GM19043 (cell line): Measurements from ENCODE around the gene GRAMD1A.
"Not testable (repeated sequence)": the region's sequence is repeated elsewhere in the genome, so short reads cannot be mapped to it uniquely, and the experiment has no call there.

Experiments used
- ATAC-seq: cut with Tn5 transposase; IDR thresholded peaks from one replicate; pipeline ENCODE4 v1.9.1; 2021; ENCODE audit warnings: low read depth; ENCODE audit not compliant: unreplicated experiment

GRAMD1A gene

DNA sequence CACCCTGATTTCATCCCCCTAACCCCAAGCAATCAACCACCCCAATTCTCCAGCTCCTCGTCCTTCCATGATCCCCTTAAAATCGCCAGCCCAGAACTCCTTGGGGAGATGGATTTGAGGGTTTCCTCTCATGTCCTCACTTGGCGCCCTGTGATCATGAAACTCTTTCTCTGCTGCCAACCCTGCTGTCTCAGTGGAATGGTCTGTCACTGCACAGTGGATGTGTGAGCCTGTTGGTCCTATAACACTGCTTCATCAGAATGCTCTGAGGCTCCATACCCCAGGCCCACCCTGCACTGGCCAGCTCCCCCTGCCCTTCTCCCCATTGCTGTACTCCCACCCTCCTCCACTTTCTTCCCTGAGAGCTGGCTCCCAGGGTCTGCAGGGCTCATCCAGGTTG is 23.5 kb upstream of the GRAMD1A start:
- ATAC-seq = no peak

DNA sequence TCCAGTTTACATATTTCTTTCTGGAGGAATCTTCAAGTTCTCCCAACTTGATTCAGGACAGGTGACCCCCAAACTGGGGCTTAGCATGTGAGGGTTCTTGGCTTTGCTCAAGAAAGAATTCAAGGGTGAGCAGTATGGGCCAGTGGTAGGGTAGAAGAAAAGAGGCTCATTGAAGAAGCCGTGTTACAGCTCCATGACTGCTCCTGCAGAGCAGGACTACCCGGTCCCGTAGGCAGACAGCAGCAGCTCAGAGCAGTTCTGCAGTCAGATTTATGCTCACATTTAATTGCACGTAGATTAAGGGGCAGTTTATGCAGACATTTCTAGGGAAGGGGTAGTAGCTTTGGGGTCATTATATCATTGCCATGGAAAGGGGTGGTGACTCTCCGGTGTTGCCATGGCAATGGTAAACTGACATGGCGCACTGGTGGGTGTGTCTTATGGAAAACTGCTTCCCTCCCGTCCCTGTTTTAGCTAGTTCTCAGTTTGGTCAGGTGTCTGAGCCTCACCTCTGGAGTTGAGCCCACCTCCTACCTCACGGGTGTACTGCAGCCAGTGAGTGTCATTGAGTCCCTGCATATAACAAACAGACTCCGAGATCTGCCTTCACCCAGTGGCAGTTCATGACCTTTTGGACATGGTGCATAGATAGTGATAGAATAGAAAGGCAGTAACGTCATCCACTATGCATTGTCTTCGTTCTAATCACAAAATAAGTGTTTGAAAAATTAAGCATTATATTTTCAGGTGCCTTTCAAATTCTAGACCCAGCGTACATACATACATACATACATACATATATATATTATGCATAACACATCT is 20.1 kb upstream of the GRAMD1A start:
- no peak for ATAC-seq

DNA sequence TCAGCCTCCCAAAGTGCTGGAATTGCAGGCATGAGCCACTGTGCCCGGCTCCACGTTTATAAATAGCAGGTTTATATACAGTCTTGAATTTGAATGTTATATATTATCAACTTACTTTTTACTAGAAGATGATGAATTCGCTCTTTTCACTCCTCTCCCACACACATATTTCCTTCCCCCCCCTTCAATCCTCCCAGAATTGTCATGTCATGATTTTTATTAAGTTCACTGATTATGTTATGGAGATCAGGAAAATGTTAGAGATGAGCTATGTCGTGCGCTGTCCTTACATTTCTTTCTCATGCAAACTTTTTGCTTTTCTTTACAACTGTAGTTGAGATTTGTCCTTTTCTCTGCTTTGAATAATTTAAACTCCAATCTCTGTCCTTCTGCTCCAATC is 17.8 kb upstream of the GRAMD1A start:
- ATAC-seq = no peak

DNA sequence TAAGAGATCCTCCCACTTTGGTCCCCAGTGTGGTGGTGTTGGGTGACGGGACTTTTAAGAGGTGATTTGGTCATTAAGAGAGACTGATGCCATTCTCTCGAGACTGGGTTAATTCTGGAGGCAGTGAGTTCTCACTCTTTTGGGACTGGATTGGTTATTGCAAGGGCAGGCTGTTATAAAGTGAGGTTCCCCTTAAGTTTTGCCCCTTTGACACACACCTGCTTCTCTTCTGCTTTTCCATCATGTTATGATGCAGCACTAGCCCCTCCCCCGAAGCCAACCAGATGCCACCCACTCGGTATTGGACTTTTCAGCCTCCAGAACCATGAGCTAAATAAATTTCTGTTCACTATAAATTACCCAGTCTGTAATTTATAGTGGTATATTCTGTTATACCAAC is 16.3 kb upstream of the GRAMD1A start:
- no peak for ATAC-seq

DNA sequence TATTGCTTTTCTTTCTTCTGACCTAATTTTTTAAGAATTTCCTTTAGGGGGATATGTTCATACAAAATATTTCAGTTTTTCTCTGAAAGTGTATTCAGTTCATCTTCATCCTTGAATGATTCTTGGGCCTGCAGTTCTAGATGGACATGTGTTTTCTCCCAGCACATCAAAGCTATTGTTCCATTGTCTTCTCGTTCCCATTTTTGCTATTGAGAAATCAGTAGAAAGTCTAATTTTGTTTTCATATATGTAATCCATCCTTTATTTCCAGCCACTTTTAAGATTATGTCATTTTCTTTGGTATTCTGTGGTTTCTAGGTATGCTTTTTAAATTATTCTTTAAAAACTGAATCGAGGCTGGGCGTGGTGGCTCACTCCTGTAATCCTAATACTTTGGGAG is 15.8 kb upstream of the GRAMD1A start:
- no peak for ATAC-seq

DNA sequence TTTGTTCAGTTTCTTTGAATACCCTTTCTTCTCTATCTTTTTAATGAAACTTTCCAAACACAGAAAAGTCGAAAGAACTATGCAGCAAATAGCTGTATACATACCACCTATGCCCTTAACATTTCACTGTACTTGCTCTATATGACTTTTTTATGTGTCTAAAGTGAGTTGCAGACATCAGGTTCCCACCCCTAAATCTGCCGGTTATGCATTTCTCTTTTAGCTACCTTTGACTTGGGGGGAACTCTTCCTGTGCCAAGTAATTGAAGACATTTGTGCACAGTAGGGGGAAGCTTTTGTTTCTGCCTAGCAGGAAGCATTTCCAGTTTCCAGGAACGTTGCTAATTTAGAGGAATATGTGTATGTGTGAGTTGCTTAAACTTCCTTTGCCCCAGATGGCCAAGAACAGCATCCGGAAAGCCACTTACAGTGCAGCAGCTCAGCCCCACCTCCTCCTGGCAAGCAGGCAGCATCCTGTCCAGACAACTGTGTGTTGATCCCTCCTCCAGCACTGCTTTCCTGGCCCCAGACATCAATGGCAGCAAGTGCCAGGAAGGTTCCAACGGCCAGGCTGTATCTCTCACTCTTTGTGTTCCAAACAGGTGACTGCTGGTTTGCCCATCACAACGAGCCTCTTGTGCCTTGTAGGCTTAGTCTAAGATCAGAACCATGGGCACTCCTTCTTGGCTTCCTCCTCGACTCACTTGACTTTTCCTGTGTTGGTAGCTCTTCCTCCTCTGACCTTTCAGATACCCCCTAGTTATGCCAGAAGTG is 14.7 kb upstream of the GRAMD1A start:
- ATAC-seq = no peak

DNA sequence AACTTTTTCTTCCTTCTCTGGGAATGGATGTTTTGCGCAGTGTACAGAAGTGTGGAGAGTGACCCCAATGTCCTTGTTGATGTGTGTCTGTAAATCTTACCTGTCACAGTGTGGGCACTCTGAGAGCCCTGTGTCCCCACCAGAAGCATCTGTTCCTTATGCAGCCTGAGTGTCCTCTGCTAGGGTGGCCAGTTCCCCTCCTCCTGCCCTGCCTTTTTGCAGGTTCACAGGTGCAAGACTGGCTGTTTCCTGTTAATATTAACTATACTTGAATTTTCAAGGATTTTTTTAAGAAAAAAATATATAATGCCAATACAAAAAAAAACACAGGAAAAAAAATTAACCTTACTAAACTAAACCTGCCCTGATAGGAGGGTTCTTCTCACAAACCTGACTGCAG is 12.0 kb upstream of the GRAMD1A start:
- no peak for ATAC-seq

DNA sequence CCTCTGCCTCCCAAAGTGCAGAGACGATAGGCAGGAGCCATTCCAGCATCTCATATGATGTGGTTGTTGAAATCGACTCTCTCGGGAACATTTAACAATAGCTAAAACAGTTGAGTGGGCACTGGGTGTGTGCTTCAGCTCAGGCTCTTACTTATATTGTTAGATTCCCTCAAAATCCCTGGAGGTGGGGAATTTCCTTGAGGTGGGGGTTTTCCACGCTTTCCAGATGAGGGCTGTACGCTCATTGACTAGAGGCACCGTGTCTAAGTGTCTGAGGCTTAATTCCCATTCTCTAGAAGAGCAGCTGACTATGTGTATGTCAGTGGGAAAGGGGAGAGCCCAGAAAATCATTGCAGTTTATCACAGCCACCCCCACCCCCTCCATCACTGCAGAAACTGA is 10.8 kb upstream of the GRAMD1A start:
- no peak for ATAC-seq

DNA sequence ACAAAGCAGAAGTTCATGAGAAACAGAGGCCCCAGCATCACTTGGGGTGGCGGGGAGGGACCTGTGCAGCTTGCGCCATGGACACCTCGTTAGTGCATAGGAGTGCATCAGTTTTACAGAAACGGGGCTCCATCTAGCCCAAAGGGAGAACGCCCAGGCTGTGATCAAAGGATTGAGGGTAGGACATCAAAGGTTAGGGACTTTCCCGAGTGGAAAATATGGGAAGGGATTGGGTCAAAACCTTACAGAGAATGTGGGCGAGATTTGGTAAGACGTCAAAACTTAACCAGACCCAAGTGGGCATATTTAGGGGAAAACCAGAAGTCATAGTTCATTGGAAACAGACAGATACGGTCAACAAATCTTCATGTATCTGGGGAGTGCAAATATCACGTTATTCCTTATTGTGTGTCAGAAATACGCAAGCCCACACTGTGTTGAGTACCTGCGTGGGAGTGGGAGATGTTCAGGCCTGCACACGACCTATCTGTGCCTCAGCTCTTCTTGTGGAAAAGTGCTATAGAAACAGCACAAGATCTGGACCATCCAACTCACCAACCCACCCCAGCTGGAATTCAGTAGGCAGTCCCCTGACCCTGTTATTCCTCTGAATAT is 9.4 kb upstream of the GRAMD1A start:
- ATAC-seq = no peak

DNA sequence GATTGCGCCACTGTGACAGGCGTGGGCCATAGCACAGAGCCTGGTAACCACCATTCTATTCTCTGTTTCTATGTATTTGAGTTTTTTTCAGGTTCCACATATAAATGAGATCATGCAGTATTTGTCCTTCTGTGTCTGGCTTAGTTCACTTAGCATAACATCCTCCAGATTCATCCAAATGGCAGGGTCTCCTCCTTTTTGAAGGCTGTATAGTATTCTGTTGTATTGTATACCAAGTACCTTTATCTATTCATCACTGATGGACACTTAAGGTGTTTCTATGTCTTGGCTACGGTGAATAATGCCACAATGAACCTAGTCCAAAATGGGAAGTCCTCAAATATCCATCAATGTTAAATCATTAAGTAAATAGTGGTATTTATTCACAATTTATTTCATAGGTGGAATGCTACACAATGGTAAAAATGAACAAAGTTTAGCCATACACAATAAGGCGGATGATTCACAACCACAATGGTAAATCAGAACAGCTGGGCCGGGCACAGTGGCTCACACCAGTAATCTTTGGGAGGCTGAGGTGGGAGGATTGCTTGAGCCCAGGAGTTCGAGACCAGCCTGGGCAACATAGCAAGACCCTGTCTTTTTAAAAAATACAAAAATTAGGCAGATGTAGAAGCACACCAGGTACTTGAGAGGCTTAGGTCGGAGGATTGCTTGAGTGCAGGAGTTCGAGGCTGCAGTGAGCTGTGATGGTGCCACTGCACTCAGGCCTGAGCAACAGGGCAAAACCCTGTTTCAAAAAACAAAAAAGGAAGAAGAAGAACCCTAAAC is 8.4 kb upstream of the GRAMD1A start:
- ATAC-seq = no peak

DNA sequence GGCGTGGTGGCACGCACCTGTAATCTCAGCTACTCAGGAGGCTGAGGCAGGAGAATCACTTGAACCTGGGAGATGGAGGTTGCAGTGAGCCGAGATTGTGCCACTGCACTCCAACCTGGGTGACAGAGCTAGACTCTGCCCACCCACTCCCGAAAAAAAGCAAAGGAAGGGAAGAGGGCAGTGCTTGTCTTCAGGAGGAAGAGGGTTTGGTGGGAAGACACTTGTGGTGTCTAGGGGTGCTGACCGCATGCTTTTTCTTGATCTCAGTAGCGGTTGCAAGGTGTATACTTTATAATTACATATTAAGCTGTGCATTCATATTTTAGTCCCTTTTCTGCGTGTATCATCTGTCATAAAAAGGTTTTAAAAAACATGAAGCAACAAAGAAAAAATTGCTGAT is 7.5 kb upstream of the GRAMD1A start:
- not testable (repeated sequence) for ATAC-seq

DNA sequence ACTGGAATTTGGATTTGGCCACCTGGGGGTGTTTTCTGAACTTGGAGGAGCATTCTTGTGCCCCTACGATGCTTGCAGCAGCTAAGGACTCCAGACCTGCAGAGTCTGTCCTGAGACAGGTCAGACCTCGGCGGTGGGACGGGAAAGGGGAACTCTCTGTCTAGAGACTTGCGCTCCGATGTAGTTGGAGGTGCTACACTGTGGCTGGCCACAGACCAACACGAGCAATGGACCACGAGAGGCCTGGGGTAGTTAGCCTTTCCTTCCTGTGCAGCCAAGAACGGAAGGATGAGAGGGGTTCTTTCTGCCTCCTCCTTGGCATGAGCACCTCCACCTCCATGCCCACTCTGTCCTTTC is 5.9 kb upstream of the GRAMD1A start:
- no peak for ATAC-seq

DNA sequence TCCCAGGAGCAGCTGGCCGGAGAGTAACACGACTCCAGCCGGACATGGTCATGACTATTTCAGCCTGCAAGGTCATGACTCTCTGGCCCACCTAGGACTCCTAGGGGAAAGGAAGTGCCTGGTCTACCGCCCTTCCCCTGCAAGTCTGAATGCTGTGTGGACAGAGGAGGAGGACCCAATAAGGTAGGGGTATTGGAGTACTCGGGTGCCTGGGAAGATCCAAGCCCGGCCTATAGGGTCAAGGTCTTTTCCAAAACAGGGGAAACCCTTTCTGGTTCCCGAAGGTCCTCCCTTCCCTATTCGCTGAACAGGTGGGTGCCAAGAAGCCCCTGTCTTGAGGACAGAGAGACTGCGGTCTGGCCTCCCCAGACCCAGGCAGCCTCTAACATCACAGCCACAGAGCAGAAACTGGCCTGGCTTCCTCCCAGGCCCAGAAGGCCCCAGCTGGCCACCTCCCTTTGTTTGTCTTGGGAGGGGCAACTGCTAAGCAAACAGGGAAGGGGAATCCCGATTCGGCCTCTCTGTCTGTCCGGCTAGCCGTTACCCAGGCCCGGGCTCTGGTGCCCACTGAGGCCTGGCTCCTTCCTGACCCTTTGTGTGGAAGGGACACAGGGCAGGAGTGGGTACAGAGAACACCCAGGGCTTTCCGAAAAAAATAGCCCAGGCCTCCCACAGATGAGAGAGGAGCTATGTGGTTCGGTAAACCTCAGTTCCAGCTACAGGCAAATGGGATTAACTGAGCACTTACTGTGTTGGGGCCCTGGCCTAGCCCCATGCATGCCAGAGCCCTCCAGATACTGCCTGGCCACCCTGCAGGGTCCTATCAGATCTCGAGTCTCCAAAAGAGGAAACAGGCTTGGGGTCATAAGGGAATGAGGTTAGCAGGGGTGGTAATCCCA is 5.2 kb upstream of the GRAMD1A start:
- ATAC-seq = no peak

DNA sequence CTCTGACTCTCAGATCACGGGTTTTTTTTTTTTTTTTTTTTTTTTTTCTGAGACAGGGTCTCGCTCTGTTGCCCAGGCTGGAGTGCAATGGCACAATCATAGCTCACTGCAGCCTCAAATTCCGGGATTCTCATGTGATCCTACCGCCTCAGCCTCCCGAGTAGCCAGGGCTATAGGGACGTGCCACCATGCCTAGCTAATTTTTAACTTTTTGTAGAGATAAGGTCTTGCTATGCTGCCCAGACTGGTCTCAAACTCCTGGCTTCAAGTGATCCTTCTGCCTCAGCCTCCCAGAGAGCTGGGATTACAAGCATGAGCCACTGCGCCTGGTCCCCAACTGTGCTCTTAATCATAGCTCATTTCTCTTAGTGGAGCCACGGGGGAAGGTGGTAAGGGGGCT is 4.6 kb upstream of the GRAMD1A start:
- ATAC-seq = no peak

DNA sequence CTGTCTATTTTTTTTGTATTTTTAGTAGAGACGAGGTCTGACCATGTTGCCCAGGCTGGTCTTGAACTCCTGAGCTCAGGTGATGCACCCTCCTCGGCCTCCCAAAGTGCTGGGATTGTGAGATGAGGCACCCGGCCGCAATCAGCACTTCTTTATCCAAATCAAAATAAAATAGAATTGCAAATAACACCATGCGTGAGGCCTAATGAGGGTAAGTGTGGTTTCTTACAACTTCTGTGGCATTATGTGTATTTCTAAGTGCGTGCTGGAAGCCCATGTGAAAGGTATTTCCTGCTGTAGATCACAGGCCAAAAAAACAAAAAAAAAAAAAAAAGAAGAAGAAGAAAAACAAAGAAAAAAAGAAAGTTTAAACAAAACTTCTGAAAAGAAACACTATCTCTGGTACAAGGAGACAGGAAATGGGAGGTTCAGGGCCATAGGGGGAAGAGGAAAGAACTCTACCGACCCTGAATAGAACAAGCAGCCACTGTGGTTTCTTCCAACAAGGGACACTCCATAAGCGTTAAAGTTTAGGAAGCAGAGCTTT is 3.0 kb upstream of the GRAMD1A start:
- ATAC-seq = no peak

DNA sequence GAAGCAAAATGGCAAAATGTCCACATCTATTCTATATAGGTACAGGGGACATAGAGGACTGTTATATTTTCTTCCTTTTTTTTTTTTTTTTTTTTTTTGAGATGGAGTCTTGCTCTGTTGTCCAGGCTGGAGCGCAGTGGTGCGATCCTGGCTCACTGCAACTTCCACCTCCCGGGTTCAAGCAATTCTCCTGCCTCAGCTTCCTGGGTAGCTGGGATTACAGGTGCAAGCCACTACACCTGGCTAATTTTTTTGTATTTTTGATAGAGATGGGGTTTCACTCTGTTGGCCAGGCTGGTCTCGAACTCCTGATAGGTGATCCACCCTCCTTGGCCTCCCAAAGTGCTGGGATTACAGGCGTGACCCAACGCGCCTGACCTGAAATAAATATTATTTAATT is 1.9 kb upstream of the GRAMD1A start:
- ATAC-seq = not testable (repeated sequence)

DNA sequence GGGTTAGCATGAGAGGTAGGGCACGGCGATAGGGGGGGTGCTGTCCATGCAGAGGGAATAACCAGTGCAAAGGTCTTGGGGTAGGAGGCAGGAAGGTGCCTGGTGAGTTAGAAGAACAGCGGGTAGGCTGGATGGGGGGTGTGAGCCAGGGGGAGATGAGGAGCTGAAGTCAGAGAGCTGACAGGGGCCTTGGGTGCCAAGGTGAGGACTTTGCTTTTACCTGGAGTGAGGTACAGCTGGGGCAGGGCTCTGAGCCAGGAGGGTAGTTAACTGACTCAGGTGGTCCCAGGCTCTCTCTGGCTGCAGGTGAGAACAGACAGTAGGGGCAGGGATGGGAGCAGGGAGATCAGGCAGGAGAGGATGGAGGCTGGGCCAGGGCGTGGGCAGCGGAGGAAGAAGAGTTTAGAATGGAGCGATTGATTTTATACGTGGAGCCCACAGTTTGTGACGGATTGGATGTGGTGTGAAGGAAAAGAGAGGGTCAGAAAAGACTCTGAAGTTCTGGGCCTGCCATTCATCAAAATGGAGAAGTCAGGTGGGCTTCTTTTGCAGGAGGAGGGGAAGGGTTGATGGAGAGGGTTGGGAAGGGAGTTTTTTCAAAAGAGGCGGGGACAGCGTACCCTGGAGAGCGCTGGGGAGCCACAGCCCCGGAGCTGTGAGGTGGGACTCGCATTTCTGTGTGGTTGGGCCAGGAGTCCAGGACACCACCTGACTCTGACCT is 1.2 kb upstream of the GRAMD1A start:
- no peak for ATAC-seq

DNA sequence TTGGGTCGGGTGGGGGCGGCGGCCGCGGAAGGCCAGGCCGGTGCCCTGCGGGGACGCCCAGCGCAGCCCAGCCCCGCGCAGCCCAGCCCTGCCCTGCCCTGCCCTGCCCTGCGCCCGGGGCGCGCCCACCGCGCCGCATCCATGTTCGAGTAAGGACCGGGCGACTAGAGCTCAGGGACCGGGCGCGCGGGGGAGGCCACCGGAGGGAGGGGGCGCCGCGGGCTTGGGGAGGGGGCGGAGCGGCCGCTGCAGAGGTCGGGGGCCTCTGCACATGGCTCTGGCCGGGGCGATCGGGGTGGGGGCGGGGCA is 169 bp downstream of the GRAMD1A start:
- ATAC-seq = no peak
